ENCODE measurements around the gene ZNF521. TPM values are rescaled to one million over a fixed set of nuclear protein-coding genes. Genes with fewer than 3 reads are reported as not detected.

Gene ZNF521
- total and polyA plus RNA-seq, 8 donors, result 16.6 to 60.6 (median 47.3) TPM

DNA sequence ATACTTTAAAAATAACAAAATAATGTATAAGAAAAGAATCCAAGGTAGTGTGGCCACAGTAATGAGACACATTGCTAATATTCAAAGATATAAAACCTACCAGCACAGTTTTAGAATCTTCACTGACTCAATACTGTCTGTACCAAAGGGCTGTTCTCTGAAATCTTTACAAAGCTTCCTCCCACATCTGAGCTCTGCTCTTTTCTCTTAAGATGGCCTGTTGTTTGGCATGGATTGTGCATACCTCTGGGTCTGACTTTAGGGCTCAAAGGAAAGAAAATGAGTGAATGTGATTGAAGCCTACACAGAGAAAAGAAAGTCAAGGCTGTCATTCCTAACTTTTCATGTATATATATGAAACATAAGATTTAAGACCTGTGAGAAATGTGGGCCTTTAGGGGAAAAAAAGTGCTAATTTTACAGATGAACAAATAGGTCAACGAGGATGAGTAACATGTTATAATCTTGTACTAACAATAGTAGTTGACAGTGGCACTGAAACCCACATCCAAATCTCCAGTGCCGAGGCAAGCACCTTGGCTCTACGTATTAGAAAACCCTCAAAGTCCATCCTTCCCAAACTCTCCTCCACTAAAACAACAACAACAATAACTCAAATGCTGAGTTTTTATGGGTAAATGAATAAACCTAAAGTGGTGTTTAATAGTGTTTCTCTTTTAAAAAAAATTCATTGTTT, 114.2 kb downstream of the ZNF521 start:
- Histone ChIP-seq H3K9me3 (no peaks in the 10 kb centered on the region), H3K27ac (no peak overlapping the region), H3K4me3 (no peak overlapping the region), H3K4me1 (peaks cover 10 to 21% of the 10 kb centered on the region in 2 donors), H3K27me3 (no peaks in the 10 kb centered on the region), H3K36me3 (no peaks in the 10 kb centered on the region)
- TF ChIP-seq, protein P1, sequence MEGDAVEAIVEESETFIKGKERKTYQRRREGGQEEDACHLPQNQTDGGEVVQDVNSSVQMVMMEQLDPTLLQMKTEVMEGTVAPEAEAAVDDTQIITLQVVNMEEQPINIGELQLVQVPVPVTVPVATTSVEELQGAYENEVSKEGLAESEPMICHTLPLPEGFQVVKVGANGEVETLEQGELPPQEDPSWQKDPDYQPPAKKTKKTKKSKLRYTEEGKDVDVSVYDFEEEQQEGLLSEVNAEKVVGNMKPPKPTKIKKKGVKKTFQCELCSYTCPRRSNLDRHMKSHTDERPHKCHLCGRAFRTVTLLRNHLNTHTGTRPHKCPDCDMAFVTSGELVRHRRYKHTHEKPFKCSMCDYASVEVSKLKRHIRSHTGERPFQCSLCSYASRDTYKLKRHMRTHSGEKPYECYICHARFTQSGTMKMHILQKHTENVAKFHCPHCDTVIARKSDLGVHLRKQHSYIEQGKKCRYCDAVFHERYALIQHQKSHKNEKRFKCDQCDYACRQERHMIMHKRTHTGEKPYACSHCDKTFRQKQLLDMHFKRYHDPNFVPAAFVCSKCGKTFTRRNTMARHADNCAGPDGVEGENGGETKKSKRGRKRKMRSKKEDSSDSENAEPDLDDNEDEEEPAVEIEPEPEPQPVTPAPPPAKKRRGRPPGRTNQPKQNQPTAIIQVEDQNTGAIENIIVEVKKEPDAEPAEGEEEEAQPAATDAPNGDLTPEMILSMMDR (IDR thresholded peaks at IDR 0.05), result no peak
- no peak for ATAC-seq
- intact Hi-C loops (cut with DNase I), result loop anchor here in 1 of 2 donors (10.0 kb wide), 1 partner anchor 107 kb away; no protein-coding TSS in a partner anchor
- DNase-seq, result no peak

DNA sequence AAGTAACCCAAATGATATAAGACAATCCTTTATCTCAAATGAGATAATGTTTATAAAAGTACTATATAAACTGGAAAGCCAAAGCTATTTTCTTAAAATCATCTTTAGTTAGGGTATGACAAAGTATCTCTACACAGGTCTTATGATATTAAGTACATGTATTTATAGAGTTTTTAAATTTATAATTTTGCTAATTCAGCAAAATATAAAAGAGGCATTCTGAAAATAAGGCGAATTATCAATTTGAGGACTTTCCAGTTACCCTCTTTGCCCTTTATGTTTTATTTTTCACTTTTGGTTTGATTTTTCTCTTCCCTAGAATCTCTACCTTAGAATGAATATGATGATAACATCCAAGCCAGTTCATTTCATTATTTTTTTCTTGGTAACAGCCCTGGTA, 115.2 kb downstream of the ZNF521 start:
- no peak overlapping the region for H3K27ac ChIP-seq
- H3K4me1 ChIP-seq, result peaks cover 10 to 21% of the 10 kb centered on the region in 2 donors
- no peak for DNase-seq
- TF ChIP-seq, protein P1 (IDR thresholded peaks at IDR 0.05), result no peak
- no peak for ATAC-seq
- H3K4me3 ChIP-seq, result no peak overlapping the region
- intact Hi-C loops (cut with DNase I), result loop anchor here in 1 of 2 donors (10.0 kb wide), 1 partner anchor 108 kb away; no protein-coding TSS in a partner anchor
- no peaks in the 10 kb centered on the region for H3K36me3 ChIP-seq
- H3K9me3 ChIP-seq, result no peaks in the 10 kb centered on the region
- no peaks in the 10 kb centered on the region for H3K27me3 ChIP-seq

DNA sequence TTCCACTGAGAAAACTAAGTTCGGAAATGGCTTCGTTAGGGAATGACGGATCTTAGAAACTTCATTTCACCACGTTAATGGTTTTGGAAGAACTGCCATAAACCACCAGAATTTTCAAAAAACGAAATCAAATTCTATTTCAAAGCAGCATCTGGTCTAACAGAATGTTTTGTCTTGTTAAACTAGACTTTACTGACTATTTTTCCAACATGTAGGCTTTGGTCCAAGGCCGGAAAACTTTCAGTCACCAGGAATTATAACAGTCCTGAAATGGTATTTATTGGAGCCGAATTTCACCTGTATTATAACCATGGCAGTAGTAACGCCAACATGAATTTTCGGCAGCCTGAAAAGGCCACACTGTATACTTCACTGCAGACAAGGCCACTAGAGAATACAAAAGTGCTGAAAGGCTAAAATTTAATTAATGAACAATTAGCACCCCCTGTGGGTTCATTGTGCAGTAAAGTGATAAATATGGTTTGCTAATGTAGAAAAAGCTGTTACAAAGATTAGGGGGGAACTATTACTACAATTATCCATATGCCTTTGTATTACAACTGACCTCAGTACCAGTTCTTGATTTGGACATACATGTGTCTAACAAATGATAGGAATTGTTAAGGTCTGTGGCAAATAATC, 116.4 kb downstream of the ZNF521 start:
- H3K27me3 ChIP-seq, result no peaks in the 10 kb centered on the region
- H3K9me3 ChIP-seq, result no peaks in the 10 kb centered on the region
- DNase-seq (no peak), ATAC-seq (no peak)
- no peak overlapping the region for H3K4me3 ChIP-seq
- TF ChIP-seq, protein P1 (IDR thresholded peaks at IDR 0.05), result no peak
- intact Hi-C loops (cut with DNase I), result loop anchor here in 1 of 2 donors (10.0 kb wide), 1 partner anchor 109 kb away; no protein-coding TSS in a partner anchor
- peaks cover 17 to 29% of the 10 kb centered on the region in 2 donors for H3K4me1 ChIP-seq
- no peak overlapping the region for H3K27ac ChIP-seq
- no peaks in the 10 kb centered on the region for H3K36me3 ChIP-seq

DNA sequence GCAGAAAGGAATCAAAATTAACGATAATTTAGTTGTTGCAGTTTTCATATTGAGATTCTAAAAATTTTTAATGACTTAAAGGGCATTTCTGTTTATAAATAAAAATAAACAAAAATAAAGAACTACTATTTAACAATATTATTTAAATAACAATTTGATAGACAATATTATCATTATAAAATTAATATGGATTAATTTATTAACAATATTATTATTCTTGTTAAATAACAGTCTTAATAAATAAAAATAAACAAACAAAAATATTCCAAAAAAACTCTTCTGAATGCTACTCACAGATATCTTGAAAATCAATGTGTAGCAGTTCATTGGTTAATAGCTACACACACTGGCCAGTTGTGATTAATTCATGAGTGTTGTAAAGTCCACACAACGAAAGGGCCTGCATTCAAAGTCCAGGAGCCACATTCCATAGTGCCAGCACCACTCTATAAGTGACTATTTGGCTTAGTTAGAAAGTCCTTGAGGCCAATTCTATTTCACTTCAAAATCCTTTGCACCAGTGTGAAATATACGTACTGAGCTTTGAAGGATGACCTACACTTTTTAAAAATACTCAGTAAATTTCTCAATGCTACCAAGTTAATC, 117.1 kb downstream of the ZNF521 start:
- no peaks in the 10 kb centered on the region for H3K9me3 ChIP-seq
- no peak overlapping the region for H3K4me3 ChIP-seq
- H3K36me3 ChIP-seq, result no peaks in the 10 kb centered on the region
- H3K27ac ChIP-seq, result peak overlapping the region in 1 of 2 donors; percentile 67
- DNase-seq (no peak), ATAC-seq (no peak)
- no peaks in the 10 kb centered on the region for H3K27me3 ChIP-seq
- intact Hi-C loops (cut with DNase I), result loop anchor here in 1 of 2 donors (10.0 kb wide), 1 partner anchor 110 kb away; no protein-coding TSS in a partner anchor
- TF ChIP-seq, protein P1 (IDR thresholded peaks at IDR 0.05), result no peak
- peaks cover 24 to 31% of the 10 kb centered on the region in 2 donors for H3K4me1 ChIP-seq

DNA sequence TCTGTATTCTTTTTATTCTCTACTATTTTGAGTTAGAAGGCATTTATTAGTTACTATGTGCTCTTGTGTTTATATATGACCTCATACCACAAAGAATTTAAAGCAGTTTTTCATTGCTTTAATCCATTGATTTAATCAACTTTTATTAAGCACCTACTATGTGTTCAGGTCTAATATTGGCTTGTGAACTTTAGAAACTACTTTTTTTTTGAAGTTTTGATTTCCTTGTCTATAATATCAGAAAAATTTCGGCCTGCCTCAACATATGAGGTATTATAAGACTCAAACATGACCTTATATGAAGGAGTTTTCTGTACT, 117.7 kb downstream of the ZNF521 start:
- Histone ChIP-seq H3K36me3 (no peaks in the 10 kb centered on the region), H3K4me1 (peaks cover 24 to 31% of the 10 kb centered on the region in 2 donors), H3K27ac (peak overlapping the region; percentile 24 to 67), H3K9me3 (no peaks in the 10 kb centered on the region), H3K4me3 (no peak overlapping the region), H3K27me3 (no peaks in the 10 kb centered on the region)
- ATAC-seq (no peak), DNase-seq (no peak)
- TF ChIP-seq, protein P1 (IDR thresholded peaks at IDR 0.05), result no peak
- intact Hi-C loops (cut with DNase I), result loop anchor here in 1 of 2 donors (10.0 kb wide), 1 partner anchor 111 kb away; no protein-coding TSS in a partner anchor

Data from left lung (tissue), 10 donors.